GM18907 (cell line): ENCODE measurements around the gene BMPR1A.
"Not testable (repeated sequence)": the region's sequence is repeated elsewhere in the genome, so short reads cannot be mapped to it uniquely, and the experiment has no call there.

Experiments
- ATAC-seq: cut with Tn5 transposase; IDR thresholded peaks from one replicate; pipeline ENCODE4 v1.9.1; 2021; ENCODE audit warnings: mild to moderate bottlenecking, moderate library complexity; ENCODE audit not compliant: unreplicated experiment

Gene BMPR1A

DNA sequence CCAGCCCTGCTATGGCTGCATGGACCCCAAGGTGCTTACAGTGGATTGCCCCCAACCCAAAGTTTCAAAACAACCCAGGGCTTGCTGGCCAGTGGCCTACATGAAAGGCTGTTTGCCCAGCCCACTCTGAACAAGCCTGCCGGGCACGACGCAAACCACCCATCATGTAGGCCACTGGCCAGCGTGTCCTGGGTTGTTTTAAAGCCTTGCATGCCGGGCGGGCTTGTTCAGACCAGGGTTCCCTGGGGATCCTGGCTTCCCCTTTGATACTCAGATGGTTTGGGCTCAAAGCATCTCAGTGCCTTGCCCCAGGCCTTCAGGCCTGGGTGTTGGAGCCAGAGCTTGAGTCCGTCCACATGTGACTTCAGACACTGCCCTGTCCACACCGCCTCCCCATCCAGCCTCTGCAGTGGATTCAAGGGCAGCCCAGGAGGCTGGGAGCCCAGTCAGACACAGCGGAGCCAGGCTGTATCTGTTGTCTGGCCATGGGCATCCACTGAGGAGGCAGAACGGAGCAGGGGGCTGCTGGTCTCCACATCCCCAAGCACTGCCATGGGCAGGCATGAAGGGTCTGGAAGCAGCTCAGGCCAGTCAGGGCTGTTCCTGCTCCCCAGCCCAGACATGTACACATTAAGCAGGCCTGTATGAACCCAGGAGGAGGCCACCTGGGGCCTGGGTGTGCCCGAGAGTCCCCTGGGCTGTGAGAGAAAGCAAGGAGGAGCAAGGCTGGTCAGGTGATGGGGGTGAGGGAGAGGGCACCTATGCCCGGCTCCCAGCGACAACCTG is 207.8 kb downstream of the BMPR1A start:
- no peak for ATAC-seq

GRCh38 chr10:86964847-86965190 is 208.4 kb downstream of the BMPR1A start:
- ATAC-seq, result no peak

DNA sequence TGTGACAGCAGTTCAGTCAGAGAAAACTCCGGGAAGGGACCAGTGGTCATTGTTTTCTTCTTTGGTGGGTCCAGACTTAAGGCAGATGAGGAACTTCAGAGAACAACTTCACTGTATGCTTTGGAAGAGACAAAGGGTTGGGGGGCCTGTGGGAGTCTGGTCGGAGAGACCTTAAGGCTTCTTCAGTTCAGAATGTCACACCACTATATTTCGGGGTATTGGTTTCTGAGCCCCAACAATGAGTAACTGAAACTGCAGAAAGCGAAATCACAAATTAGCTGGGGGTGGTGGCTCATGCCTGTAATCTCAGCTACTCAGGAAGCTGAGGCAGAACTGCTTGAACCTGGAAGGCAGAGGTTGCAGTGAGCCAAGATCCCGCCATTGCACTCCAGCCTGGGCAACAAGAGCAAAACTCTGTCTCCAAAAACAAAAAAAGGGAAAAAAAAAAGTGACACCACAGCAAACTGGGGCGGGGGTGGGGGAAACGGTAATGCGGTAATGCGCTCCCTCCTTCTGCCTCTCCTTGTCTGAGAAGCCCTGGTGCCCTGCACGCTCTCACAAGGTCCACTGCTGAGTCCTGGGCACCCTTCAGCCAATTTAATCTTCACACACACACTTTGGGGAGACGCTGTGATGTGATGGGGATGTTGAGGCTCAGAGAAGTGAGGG is 209.7 kb downstream of the BMPR1A start:
- ATAC-seq, result peak; percentile 16

GRCh38 chr10:86967481-86967941 is 211.1 kb downstream of the BMPR1A start:
- no peak for ATAC-seq

GRCh38 chr10:86968271-86968993 is 212.0 kb downstream of the BMPR1A start, which contains the start of gene ADIRF:
Gene ADIRF (plus strand): TSS chr10:86968482. CDS start chr10:86968545, 63 bp downstream.
- no peak for ATAC-seq

DNA sequence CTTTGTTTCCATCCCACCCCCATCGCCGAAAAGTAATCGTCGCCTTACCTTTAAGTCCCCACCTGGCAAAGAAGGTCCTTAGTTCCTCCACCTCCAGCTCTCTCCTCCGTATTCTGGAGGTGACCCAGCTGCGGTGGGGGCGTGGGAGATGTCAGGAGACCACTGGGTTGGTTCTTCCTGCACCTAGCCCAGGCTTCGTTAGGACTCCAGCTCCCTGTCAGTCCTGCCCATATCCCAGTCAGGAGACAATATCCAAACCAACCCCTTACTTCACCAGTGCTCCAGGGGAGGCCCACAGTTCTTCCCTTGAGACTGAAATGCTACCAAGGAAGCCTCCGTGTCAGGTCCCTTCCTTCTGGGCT is 212.6 kb downstream of the BMPR1A start:
- ATAC-seq, result no peak

DNA sequence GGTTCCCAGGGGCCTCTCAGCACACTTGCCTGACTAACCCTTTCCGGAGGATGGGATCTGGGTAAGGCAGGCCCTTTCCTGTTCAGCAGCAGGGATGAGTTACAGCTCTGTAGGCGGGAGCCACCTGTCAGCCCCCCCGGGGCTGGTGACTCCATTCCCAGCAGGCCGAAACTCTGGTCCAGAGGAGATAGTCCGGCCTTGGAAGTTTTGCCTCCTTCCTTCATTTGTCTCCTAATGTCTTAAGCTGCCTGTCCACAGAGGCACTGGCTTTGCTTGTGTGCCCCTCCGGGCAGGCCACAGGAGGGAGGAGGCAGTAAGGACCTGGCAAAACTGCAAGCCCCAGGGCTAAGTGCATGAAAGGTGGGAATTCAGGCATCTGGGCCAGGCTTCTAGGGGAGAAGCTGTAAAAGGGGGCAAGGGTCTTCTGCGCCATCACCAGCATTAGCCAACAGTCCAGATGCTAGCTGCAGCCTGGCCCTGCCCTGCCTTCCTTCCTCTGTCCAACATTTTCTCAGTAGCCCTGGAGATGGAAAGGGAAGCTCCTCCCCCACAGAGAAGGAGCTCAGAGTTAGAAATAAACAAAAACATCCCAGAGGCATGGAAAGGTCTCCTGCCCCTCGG is 213.1 kb downstream of the BMPR1A start:
- no peak for ATAC-seq

GRCh38 chr10:86970162-86970981 is 214.0 kb downstream of the BMPR1A start:
- ATAC-seq, result no peak

GRCh38 chr10:86970982-86971231 is 214.5 kb downstream of the BMPR1A start:
- ATAC-seq, result no peak

- ATAC-seq, result peak; percentile 78
Measured at GRCh38 chr10:86971232-86971991, 215.0 kb downstream of the BMPR1A start.

DNA sequence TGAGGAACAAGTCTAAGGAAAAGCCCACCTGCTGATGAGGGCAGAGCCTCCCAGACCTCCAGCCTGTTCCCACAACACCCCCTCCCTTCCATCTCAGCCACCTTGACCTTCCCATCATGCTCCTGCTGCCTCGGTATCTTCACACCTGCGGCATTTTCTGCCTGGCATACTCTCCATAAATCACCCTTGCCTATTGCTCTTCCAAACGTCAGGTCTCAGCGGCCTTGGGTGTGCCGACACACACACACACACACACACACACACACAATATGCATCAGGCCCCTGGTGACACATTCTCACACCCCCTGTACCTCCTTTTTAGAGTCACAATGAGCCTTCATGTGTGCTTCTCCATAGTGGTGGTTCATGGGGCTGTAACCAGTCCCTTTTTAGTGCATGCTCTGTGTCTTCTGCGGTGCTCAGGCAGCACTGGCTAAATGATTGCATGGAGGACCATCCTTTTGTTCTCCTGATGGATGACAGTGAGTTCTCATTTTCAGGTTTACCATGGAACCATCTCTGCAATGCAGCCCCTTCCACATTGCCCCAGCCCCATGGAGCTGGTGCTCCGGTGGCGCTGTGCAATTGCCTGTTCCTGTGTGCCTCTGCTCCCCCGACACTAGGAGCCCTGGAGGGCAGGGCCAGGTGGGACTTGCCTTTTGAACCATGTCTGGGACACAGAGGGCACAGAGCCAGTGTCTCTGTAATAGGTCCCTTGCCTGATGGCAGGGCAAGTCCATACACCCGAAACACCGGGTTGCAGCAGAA is 216.4 kb downstream of the BMPR1A start:
- ATAC-seq, result no peak

- ATAC-seq, result no peak
Measured at GRCh38 chr10:86974484-86974883, 218.1 kb downstream of the BMPR1A start.

GRCh38 chr10:86976362-86977056 is 220.1 kb downstream of the BMPR1A start:
- ATAC-seq, result no peak

DNA sequence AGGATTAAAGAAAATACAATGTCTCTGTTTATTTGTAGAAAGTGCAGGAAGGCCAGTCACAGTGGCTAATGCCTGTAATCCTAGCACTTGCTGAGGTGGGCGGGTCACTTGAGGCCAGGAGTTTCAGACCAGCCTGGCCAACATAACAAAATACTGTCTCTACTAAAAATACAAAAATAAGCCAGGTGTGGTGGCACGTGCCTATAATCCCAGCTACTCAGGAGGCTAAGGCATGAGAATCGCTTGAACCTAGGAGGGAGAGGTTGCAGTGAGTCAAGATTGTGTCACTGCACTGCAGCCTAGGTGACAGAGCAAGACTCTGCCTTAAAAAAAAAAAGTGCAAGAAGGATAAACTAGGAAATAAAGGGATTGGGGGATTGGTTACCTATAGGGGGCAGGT is 222.0 kb downstream of the BMPR1A start:
- not testable (repeated sequence) for ATAC-seq

DNA sequence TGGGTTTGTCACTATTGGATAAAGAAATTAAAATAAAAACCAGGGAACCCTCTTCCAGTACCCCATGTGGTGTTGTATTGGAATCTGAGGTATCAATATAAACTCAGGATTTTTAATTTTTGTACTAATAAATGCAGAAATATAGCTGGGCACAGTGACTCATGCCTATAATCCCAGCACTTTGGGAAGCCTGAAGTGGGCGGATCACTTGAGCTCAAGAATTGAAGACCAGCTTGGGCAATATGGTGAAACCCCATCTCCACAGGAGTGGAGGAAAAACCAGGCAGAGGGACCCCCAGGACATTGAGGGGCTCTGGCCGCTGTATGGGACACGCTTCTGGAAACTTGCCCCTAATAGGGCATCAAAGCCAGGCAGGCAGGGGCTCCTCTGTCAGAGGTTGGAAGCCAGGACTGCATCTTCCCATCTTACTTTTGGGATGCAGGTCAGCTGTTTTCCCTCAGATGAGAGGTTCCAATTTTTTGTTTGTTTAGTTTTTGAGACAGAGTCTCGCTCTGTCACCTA is 222.9 kb downstream of the BMPR1A start:
- ATAC-seq, result no peak

DNA sequence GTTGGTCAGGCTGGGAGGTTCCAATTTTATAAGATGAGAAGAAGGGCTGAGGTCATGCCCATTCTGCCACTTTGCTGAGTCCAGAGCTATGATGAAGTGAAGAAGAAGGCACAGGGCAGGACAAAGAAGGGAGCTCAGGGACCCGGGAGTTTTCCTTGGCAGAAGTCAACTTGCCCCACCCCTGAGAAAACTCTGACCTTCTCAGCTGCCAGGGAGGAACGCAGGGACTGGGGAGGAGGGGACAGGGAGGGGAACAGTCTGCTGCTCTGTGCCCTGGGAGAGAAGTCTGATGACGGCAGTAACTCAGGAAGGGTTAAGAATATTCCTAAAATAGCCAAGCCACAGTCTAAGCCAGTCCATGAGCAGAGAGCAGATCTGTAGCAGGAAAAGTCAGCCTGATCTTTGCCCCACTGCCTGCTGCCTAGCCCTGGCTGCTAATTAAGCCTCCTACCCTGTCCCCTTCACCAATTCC is 223.6 kb downstream of the BMPR1A start:
- no peak for ATAC-seq

DNA sequence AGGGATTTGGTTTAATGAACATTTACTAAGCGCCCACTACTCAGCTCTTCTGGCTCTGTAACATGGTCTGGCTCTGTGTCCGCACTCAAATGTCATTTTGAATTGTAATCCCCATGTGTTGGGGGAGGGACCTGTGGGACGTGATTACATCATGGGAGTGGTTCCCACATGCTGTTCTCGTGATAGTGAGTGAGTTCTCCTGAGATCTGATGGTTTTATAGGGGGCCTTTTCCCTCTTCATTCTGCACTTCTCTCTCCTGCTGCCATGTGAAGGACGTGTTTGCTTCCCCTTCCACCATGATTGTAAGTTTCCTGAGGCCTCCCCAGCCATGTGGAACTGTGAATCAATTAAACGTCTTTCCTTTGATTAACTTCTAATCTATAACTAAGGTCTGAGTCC is 224.6 kb downstream of the BMPR1A start:
- ATAC-seq, result not testable (repeated sequence)

- ATAC-seq, result no peak
Measured at GRCh38 chr10:86981716-86982115, 225.3 kb downstream of the BMPR1A start.
